Caki2 (cell line): ENCODE measurements around the gene STXBP4. TPM values are rescaled to one million over a fixed set of nuclear protein-coding genes. Genes with fewer than 3 reads are reported as not detected.
A peak's percentile ranks its signal among the peaks of the same experiment; 100 is the strongest.
"Not testable (repeated sequence)": the region's sequence is repeated elsewhere in the genome, so short reads cannot be mapped to it uniquely, and the experiment has no call there.

Source experiments
- DNase-seq: peaks from one replicate; pipeline ENCODE4 v3.0.0-alpha.2; 2015; ENCODE audit warnings: low read depth
- in situ Hi-C: cut with HindIII; loops from 2 replicates; pipeline ENCODE4 v1.10.0; 2016; ENCODE audit warnings: low sequenced_read_pairs, low pct_unique_long_range_greater_than_20kb, mixed read lengths
- total RNA-seq: library from RNA; depleted of rRNA; stranded (reverse); fragments of >200 nt; shearing (Covaris generic); gene quantifications from 2 replicates; pipeline ENCODE4 v1.2.3, GENCODE V29; 2014; ENCODE audit warnings: low replicate concordance

Gene STXBP4
- total RNA-seq, 1 experiment from 2014 or later = 1.1 TPM

- DNase-seq, in situ Hi-C loops: not testable (repeated sequence)
Observed at GRCh38 chr17:55073467-55073866, 104.9 kb downstream of the STXBP4 start.

GRCh38 chr17:55081559-55081958, 113.0 kb downstream of the STXBP4 start:
- DNase-seq = no peak
- in situ Hi-C loops = no loop called here

- in situ Hi-C loops = no loop called here
- peak; percentile 82 for DNase-seq
Observed at GRCh38 chr17:55086635-55087058, 118.1 kb downstream of the STXBP4 start.

GRCh38 chr17:55089256-55089655, 120.7 kb downstream of the STXBP4 start:
- no peak for DNase-seq
- in situ Hi-C loops = no loop called here

GRCh38 chr17:55090079-55090492, 121.5 kb downstream of the STXBP4 start:
- DNase-seq = peak; percentile 27
- in situ Hi-C loops = no loop called here

GRCh38 chr17:55093353-55093752, 124.8 kb downstream of the STXBP4 start:
- in situ Hi-C loops = no loop called here

GRCh38 chr17:55098765-55099164, 130.2 kb downstream of the STXBP4 start:
- no peak for DNase-seq
- in situ Hi-C loops = no loop called here

More at GRCh38 chr17:55093353-55093752, 124.8 kb downstream of the STXBP4 start:
- no peak for DNase-seq

- DNase-seq = no peak
- in situ Hi-C loops = no loop called here
Observed at GRCh38 chr17:55110521-55110920, 142.0 kb downstream of the STXBP4 start.

- in situ Hi-C loops = no loop called here
- DNase-seq = no peak
Observed at GRCh38 chr17:55114283-55114682, 145.7 kb downstream of the STXBP4 start.

- in situ Hi-C loops = no loop called here
Observed at GRCh38 chr17:55116440-55116914, 147.9 kb downstream of the STXBP4 start.

GRCh38 chr17:55117164-55117563, 148.6 kb downstream of the STXBP4 start:
- in situ Hi-C loops = no loop called here
- no peak for DNase-seq

More at GRCh38 chr17:55116440-55116914, 147.9 kb downstream of the STXBP4 start:
- DNase-seq = no peak

- in situ Hi-C loops = no loop called here
Observed at GRCh38 chr17:55120651-55121050, 152.1 kb downstream of the STXBP4 start.

GRCh38 chr17:55121268-55121667, 152.7 kb downstream of the STXBP4 start:
- no peak for DNase-seq
- in situ Hi-C loops = no loop called here

More at GRCh38 chr17:55120651-55121050, 152.1 kb downstream of the STXBP4 start:
- no peak for DNase-seq

- in situ Hi-C loops = no loop called here
- DNase-seq = no peak
Observed at GRCh38 chr17:55122114-55122513, 153.5 kb downstream of the STXBP4 start.

- in situ Hi-C loops = no loop called here
- DNase-seq = no peak
Observed at GRCh38 chr17:55124730-55125360, 156.3 kb downstream of the STXBP4 start.

GRCh38 chr17:55133583-55133982, 165.0 kb downstream of the STXBP4 start:
- no peak for DNase-seq
- in situ Hi-C loops = no loop called here

GRCh38 chr17:55134486-55135157, 166.1 kb downstream of the STXBP4 start:
- no peak for DNase-seq
- in situ Hi-C loops = no loop called here

GRCh38 chr17:55140809-55141208, 172.2 kb downstream of the STXBP4 start:
- in situ Hi-C loops = no loop called here
- no peak for DNase-seq

- in situ Hi-C loops = no loop called here
- no peak for DNase-seq
Observed at GRCh38 chr17:55144518-55144917, 176.0 kb downstream of the STXBP4 start.

GRCh38 chr17:55149485-55149884, 180.9 kb downstream of the STXBP4 start:
- in situ Hi-C loops = no loop called here

More at GRCh38 chr17:55149485-55149884, 180.9 kb downstream of the STXBP4 start:
- DNase-seq = no peak
